ENCODE data around the gene KLF3. TPM values are rescaled to one million over a fixed set of nuclear protein-coding genes. Genes with fewer than 3 reads are reported as not detected.

KLF3 gene
- total RNA-seq, 1 experiment from 2014 or later: 16.8 TPM

Other genes starting within 250 kb of the KLF3 start
- gene TLR10, start 118.8 kb downstream of the KLF3 start, total RNA-seq (2021): 0.30 TPM in 1 of 3 replicates, not detected in the others
- gene TLR1, start 140.6 kb downstream of the KLF3 start, total RNA-seq (2021): 0.28 to 0.34 TPM in 2 of 3 replicates, not detected in the other
- 0.11 to 0.25 TPM (median 0.11 TPM) in 3 replicates for gene TLR6, start 192.6 kb downstream of the KLF3 start, total RNA-seq (2021)
- 13.8 to 17.6 TPM (median 15.7 TPM) in 3 replicates for gene FAM114A1, start 203.6 kb downstream of the KLF3 start, total RNA-seq (2021)

Measured in WTC11 (cell line).